Activated CD4-positive, alpha-beta T cell treated with anti-CD3 and anti-CD28 coated beads, Interleukin-10, Interleukin-2, amounts not matched to agents 100 ng/mL and 50 ng/mL, durations not matched to agents 16 hours and 8 hours (primary cell): ENCODE results near the gene NPDC1.

Source experiments
- DNase-seq: peaks from one replicate; pipeline ENCODE4 v3.0.0-alpha.2; 2020

Gene NPDC1

DNA sequence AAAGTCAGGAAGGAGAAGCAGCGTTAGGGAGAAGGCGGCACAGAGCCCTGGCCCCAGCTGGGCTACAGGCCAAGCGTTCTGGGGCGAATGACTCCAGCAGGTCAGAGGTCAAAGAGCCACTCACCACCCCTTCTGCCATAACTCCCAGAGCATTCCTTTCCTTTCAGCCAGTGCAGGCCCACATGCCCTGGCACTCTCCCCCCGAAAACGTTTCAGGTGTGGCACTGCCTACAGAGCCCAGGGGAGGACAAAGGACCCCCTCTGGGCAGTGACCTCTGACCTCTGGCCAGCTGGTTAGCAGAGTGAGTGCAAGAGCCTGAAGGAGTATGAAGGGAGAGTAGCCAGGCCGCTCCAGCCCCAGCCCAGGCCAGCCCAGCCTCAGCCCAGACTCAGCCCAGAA is 22.8 kb downstream of the NPDC1 start:
- DNase-seq, result no peak

- DNase-seq, result no peak
These were observed 23.3 kb downstream of the NPDC1 start for GRCh38 chr9:137022662-137023008.

- peak; percentile 87 for DNase-seq
These were observed 23.9 kb downstream of the NPDC1 start for GRCh38 chr9:137021979-137022661.

DNA sequence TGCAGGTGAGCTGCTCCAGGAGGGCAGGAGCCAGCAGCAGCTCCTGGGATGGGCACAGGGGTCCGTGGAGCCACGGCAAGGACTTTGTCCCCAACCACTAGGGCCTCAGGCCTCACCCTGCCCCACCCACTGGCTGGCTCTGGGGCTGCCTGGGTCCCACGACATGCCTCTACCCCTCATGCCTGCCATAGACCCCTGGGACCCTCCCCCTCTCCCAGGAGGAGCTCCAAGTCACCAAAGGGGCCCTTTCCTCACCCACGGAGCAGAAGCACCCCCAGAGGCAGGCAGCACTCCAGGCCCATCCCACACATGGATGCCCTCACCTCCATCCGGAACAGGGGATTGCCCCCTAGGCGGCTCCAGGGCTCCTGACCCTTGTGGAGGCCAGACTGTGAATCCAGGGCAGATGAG is 24.4 kb downstream of the NPDC1 start:
- no peak for DNase-seq

DNA sequence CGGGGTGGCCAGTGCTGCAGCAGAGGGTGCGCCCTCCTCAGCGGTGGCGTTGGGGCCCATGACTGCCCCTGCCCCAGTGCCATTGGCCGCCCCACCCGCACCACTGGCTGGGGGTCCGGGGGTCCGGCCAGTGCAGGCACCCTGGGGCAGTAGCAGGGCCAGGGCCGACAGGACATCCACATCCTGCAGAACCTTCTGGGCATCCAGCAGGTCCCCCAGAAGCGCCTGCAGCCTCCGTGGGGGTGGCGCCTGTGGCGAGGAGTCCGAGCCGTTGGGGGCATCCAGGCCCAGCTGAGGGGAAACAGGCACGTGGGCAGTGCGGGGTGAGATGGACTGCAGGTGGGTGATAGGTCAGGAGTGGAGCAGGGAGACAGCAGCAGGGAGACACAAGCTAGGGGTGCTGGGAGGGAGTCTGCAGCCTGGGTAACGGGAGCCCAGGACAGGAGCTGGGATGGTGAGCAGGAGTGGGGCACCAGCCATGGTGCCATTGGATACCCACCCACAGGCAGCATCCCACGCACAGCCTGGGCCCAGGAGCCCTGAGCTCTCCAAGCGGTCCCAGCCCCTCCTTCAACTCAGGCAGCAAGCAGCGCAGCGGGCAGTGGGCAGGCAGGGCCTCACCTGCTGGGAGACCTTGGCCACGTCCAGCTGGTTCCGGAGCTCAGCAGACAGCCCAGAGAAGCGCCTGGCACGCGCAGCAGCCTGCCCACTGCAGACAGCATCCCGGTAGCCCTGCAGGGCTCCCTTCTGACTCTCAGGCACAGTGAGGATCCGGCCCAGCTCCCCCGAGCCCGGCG is 25.0 kb downstream of the NPDC1 start:
- DNase-seq, result no peak

DNA sequence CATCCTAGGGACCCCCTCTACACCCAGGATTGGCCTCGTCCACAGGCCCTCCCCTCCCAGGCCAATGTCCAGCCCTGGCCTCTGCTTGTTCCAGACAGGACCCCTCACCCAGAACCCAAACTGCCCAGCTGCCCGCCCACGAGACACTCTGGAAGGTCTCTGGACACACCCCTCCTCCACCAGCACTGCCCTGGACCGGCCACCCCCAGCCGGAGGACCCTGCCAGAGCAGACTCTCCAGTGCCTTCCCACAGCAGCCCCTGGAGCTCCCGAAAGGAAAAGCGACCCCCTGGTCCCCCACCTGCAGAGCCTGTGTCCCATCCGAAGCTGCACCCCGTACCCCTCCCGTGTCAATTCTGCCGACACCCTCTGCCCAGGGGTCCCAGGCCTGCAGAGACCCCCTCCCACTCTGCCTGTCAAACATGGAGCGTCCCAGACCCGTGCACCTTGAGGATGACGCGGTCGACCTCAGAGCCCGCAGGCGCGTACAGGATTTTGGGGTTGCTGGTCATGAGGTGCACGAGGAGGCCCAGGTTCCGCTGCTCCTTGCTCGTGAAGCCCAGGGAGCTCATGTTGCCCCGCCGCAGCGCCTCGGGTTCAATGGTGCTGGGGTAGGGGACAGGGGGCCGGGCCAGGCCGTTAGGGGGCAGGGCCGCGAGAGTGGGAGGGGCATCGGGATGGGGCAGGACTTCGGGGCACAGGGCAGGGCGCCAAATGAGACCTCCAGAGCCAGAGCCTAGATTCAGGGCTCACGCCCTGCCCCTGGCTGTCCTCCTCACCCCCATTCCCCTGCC is 25.9 kb downstream of the NPDC1 start:
- DNase-seq, result no peak

DNA sequence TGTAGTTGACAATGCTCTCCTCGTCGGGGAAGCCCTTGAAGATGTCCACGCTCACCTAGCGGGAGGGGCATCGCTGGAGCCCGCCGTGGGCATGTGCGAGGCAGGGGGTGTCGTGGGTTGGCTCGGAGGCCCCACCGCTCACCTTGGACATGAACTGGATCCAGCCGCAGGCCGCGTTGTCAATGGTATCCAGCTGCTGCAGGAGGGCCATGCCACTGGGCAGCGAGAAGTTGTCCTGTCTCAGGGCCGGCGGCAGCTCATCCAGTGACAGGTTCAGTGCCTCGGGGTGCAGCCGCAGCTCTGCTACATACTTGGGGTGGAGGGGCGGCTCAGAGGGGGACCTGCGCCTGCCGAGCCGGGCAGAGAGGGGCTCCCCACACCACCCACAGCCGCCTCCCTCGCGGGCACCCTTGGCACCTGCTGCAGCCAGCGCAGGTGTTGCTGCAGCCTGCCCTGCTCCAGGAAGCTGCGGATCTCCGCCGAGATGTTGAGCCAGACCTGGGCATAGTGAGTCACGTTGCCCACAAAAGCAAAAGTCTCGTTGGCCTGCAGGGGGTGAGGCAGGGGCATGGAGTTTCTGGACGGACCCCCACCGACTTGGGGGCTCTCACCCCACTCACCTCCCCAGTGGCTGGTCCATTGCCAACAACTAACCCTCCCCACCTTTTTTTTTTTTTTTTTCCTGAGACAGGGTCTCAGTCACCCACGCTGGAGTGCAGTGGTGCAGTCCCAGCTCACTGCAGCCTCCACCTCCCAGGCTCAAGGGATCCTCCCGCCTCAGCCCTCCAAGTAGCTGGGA is 27.0 kb downstream of the NPDC1 start:
- DNase-seq, result no peak

DNA sequence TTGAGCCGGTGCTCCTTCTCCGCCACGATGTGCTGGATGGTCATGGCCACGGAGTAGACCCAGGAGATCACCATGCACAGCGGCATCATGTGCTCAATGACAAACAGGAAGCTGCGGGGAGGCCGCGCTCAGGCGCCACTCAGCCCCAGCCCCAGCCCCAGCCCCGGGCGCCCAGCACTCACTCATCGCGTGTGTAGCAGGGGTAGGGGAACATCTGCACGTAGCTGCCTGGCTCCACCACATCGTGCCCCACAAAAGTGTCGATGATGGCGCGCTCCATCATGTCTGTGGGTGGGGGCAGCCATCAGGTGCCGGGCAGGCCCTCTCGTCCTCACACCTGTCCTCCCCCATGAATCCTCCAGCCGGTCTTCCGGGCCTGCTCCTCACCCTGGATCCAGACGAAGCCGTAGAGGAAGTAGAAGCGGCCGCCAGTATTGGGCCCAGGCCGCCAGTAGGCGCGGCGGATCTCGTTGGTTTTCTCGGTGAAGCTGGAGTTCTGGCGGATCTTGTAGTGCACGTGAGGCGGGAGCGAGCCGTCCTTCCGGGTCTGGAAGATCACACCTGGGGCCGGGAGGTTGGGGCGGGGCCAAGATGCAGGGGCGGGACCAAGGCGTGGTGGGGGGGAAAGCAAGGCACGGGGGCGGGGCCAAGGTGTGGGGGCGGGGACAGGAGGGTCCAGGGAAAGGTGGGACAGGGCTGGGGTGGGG is 28.0 kb downstream of the NPDC1 start:
- DNase-seq, result no peak

GRCh38 chr9:137017071-137017470 is 28.9 kb downstream of the NPDC1 start:
- DNase-seq, result no peak

- DNase-seq, result no peak
These were observed 29.5 kb downstream of the NPDC1 start for GRCh38 chr9:137016436-137016835.

GRCh38 chr9:137015976-137016375 is 30.0 kb downstream of the NPDC1 start:
- DNase-seq, result no peak

DNA sequence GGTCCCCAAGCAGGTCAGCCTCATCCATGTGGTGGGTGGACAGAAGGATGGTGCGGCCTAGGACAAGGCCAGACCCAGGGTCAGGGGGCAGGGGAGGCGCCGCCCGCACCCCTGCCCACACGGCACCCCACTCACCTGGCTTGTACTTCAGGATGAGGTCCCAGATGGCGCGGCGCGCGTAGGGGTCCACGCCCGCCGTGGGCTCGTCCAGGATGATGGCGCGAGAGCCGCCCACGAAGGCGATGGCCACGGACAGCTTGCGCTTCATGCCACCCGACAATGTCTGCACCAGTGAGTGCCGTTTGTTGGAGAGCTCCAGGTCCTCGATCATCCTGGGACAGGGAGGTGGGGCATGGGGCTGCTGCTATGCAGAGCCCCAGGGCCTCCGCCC is 30.4 kb downstream of the NPDC1 start:
- no peak for DNase-seq

- DNase-seq, result no peak
These were observed 31.0 kb downstream of the NPDC1 start for GRCh38 chr9:137014776-137015539.

DNA sequence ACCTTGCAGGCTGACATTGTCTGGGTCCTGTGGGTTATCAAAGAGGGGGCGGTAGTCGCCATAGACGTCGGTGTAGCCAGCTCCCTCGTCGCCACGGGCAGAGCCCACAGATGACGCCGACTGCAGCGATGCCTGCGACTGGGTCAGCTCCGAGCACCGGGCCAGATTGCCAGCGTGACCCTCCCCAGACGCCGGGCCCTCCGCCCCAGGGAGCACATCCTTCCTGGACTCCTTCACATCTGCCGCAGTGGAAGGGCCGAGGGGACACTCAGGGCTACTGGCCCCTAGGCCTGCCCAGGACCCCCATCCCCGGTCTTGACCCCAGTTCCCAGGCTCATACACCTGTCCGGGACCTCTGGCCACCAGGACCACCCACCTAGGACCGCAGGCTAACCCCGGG is 31.8 kb downstream of the NPDC1 start:
- DNase-seq, result no peak

GRCh38 chr9:137013571-137013940 is 32.4 kb downstream of the NPDC1 start:
- no peak for DNase-seq

DNA sequence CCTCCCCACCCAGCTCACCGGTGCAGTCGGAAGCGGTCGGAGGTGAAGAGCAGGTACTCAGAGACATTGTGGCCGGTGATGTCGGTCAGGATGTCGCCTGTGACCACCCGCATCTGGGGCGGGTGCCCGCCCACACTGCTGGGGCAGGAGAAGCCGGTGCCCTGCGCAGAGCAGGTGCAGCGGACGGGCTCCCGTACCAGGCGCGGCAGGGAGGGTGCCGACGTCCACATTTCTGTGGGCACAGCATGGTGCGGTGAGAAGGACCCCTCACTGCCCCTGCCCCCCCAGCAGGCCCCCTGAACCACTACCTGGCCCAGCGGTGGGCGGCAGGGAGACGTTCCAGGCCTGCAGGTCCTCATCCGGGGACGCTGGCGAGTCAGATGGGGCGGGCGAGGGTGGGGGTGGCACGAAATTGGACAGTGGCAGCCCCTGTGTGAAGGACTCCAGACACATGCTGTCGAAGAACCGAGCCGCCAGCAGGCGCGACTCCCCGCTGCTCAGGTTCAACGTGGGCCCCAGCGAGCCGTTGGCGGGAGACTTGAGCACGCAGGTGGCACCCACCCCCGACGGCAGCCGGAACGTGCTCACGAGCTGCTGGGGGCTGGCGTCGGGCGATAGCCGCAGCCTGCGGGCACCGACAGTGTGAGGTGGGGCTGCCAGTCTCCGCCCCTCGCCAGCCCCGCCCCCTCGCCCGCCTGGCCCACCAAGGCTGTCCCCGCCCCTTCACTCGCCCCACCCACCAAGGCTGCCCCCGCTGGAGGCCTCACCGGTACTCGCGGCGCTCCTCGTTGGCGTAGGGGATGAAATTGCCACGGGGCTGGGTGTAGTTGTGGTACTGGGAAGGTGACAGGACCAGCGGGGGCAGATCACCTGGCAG is 33.0 kb downstream of the NPDC1 start:
- DNase-seq, result no peak

- no peak for DNase-seq
These were observed 33.9 kb downstream of the NPDC1 start for GRCh38 chr9:137011907-137012675.

- no peak for DNase-seq
These were observed 34.8 kb downstream of the NPDC1 start for GRCh38 chr9:137011156-137011555.

GRCh38 chr9:137009938-137010732 is 35.8 kb downstream of the NPDC1 start:
- no peak for DNase-seq
